Stimulated activated memory B cell treated with anti-CD40 and anti-IgM and Interleukin-4, amounts not matched to agents 10 μg/mL and 1 μg/mL and 100 μg/mL, for 72 hours (primary cell): ENCODE data around the gene NT5C2.
A peak's percentile ranks its signal among the peaks of the same experiment; 100 is the strongest.

Experiments used
- ATAC-seq: fragments of 150-1000 bp; cut with Tn5 transposase; 2 replicates; pipeline ENCODE4 v1.10.0; 2021
- H3K27ac Mint-ChIP-seq: one replicate; pipeline ENCODE4 v1.8.0; 2022; ENCODE audit warnings: mild to moderate bottlenecking, mixed read lengths
- H3K27me3 Mint-ChIP-seq: one replicate; pipeline ENCODE4 v1.8.0; 2022; ENCODE audit warnings: mixed read lengths
- H3K36me3 Mint-ChIP-seq: one replicate; pipeline ENCODE4 v1.8.0; 2022; ENCODE audit warnings: mixed read lengths
- H3K4me1 Mint-ChIP-seq: one replicate; pipeline ENCODE4 v1.8.0; 2022; ENCODE audit warnings: mixed read lengths
- H3K4me3 Mint-ChIP-seq: one replicate; pipeline ENCODE4 v1.8.0; 2022; ENCODE audit warnings: mild to moderate bottlenecking, moderate library complexity, mixed read lengths
- H3K9me3 Mint-ChIP-seq: one replicate; pipeline ENCODE4 v1.8.0; 2022; ENCODE audit warnings: mixed read lengths

NT5C2 gene

GRCh38 chr10:103105462-103105861 lies 87.6 kb downstream of the NT5C2 start:
- no peak for ATAC-seq
- Mint-ChIP-seq H3K36me3 (peaks cover 35% of the 10 kb centered on the region), H3K9me3 (no peaks in the 10 kb centered on the region), H3K27me3 (no peaks in the 10 kb centered on the region), H3K4me3 (no peak overlapping the region), H3K4me1 (peaks cover 6% of the 10 kb centered on the region), H3K27ac (no peak overlapping the region)

GRCh38 chr10:103104721-103105120 lies 88.4 kb downstream of the NT5C2 start:
- peaks cover 6% of the 10 kb centered on the region for H3K4me1 Mint-ChIP-seq
- H3K4me3 Mint-ChIP-seq: no peak overlapping the region
- ATAC-seq: no peak
- no peak overlapping the region for H3K27ac Mint-ChIP-seq
- peaks cover 31% of the 10 kb centered on the region for H3K36me3 Mint-ChIP-seq
- H3K9me3 Mint-ChIP-seq: no peaks in the 10 kb centered on the region
- no peaks in the 10 kb centered on the region for H3K27me3 Mint-ChIP-seq

- no peaks in the 10 kb centered on the region for H3K9me3 Mint-ChIP-seq
- no peaks in the 10 kb centered on the region for H3K27me3 Mint-ChIP-seq
- ATAC-seq: no peak
- no peak overlapping the region for H3K27ac Mint-ChIP-seq
- no peak overlapping the region for H3K4me3 Mint-ChIP-seq
- H3K4me1 Mint-ChIP-seq: peaks cover 2% of the 10 kb centered on the region
- H3K36me3 Mint-ChIP-seq: peaks cover 29% of the 10 kb centered on the region
Measured at GRCh38 chr10:103103989-103104388, 89.1 kb downstream of the NT5C2 start.

GRCh38 chr10:103102195-103102594 lies 90.9 kb downstream of the NT5C2 start:
- ATAC-seq: no peak
- Mint-ChIP-seq H3K4me3 (no peak overlapping the region), H3K27me3 (no peaks in the 10 kb centered on the region), H3K36me3 (peaks cover 27% of the 10 kb centered on the region), H3K4me1 (no peaks in the 10 kb centered on the region), H3K9me3 (no peaks in the 10 kb centered on the region), H3K27ac (peak overlapping the region; percentile 17)

- no peak for ATAC-seq
- H3K4me3 Mint-ChIP-seq: no peak overlapping the region
- H3K27me3 Mint-ChIP-seq: no peaks in the 10 kb centered on the region
- H3K36me3 Mint-ChIP-seq: peaks cover 28% of the 10 kb centered on the region
- H3K27ac Mint-ChIP-seq: no peak overlapping the region
- H3K4me1 Mint-ChIP-seq: no peaks in the 10 kb centered on the region
- no peaks in the 10 kb centered on the region for H3K9me3 Mint-ChIP-seq
Measured at GRCh38 chr10:103100620-103101019, 92.5 kb downstream of the NT5C2 start.

GRCh38 chr10:103098240-103098639 lies 94.8 kb downstream of the NT5C2 start:
- H3K4me1 Mint-ChIP-seq: no peaks in the 10 kb centered on the region
- no peak overlapping the region for H3K4me3 Mint-ChIP-seq
- no peaks in the 10 kb centered on the region for H3K27me3 Mint-ChIP-seq
- no peaks in the 10 kb centered on the region for H3K9me3 Mint-ChIP-seq
- no peak for ATAC-seq
- H3K27ac Mint-ChIP-seq: no peak overlapping the region
- peaks cover 36% of the 10 kb centered on the region for H3K36me3 Mint-ChIP-seq

- H3K27me3 Mint-ChIP-seq: no peaks in the 10 kb centered on the region
- H3K27ac Mint-ChIP-seq: no peak overlapping the region
- peaks cover 41% of the 10 kb centered on the region for H3K36me3 Mint-ChIP-seq
- no peak overlapping the region for H3K4me3 Mint-ChIP-seq
- no peak for ATAC-seq
- no peaks in the 10 kb centered on the region for H3K9me3 Mint-ChIP-seq
- H3K4me1 Mint-ChIP-seq: no peaks in the 10 kb centered on the region
Measured at GRCh38 chr10:103096130-103096529, 96.9 kb downstream of the NT5C2 start.

- H3K36me3 Mint-ChIP-seq: peaks cover 51% of the 10 kb centered on the region
- H3K27ac Mint-ChIP-seq: no peak overlapping the region
- H3K4me1 Mint-ChIP-seq: no peaks in the 10 kb centered on the region
- H3K27me3 Mint-ChIP-seq: no peaks in the 10 kb centered on the region
- no peaks in the 10 kb centered on the region for H3K9me3 Mint-ChIP-seq
- no peak for ATAC-seq
- no peak overlapping the region for H3K4me3 Mint-ChIP-seq
Measured at GRCh38 chr10:103095005-103095404, 98.1 kb downstream of the NT5C2 start.

- ATAC-seq: no peak
- Mint-ChIP-seq H3K4me3 (no peak overlapping the region), H3K4me1 (no peaks in the 10 kb centered on the region), H3K27me3 (no peaks in the 10 kb centered on the region), H3K9me3 (no peaks in the 10 kb centered on the region), H3K27ac (no peak overlapping the region), H3K36me3 (peaks cover 58% of the 10 kb centered on the region)
Measured at GRCh38 chr10:103090911-103091310, 102.2 kb downstream of the NT5C2 start.

GRCh38 chr10:103089493-103089892 lies 103.6 kb downstream of the NT5C2 start:
- Mint-ChIP-seq H3K4me3 (no peak overlapping the region), H3K36me3 (peaks cover 65% of the 10 kb centered on the region), H3K27me3 (no peaks in the 10 kb centered on the region), H3K9me3 (no peaks in the 10 kb centered on the region), H3K4me1 (no peaks in the 10 kb centered on the region), H3K27ac (peak overlapping the region; percentile 28)
- ATAC-seq: no peak

GRCh38 chr10:103086799-103087198 lies 106.3 kb downstream of the NT5C2 start:
- ATAC-seq: no peak
- no peaks in the 10 kb centered on the region for H3K4me1 Mint-ChIP-seq
- H3K9me3 Mint-ChIP-seq: no peaks in the 10 kb centered on the region
- peaks cover 45% of the 10 kb centered on the region for H3K36me3 Mint-ChIP-seq
- H3K27me3 Mint-ChIP-seq: no peaks in the 10 kb centered on the region
- H3K27ac Mint-ChIP-seq: no peak overlapping the region
- H3K4me3 Mint-ChIP-seq: no peak overlapping the region

GRCh38 chr10:103086261-103086660 lies 106.8 kb downstream of the NT5C2 start:
- Mint-ChIP-seq H3K9me3 (no peaks in the 10 kb centered on the region), H3K36me3 (peaks cover 40% of the 10 kb centered on the region), H3K27me3 (no peaks in the 10 kb centered on the region), H3K4me1 (no peaks in the 10 kb centered on the region), H3K27ac (no peak overlapping the region), H3K4me3 (no peak overlapping the region)
- no peak for ATAC-seq

- ATAC-seq: no peak
- H3K9me3 Mint-ChIP-seq: no peaks in the 10 kb centered on the region
- H3K27me3 Mint-ChIP-seq: no peaks in the 10 kb centered on the region
- peaks cover 18% of the 10 kb centered on the region for H3K36me3 Mint-ChIP-seq
- no peak overlapping the region for H3K4me3 Mint-ChIP-seq
- H3K4me1 Mint-ChIP-seq: no peaks in the 10 kb centered on the region
- no peak overlapping the region for H3K27ac Mint-ChIP-seq
Measured at GRCh38 chr10:103083977-103084320, 109.1 kb downstream of the NT5C2 start.

- peaks cover 22% of the 10 kb centered on the region for H3K36me3 Mint-ChIP-seq
- ATAC-seq: no peak
- H3K27ac Mint-ChIP-seq: no peak overlapping the region
- H3K27me3 Mint-ChIP-seq: no peaks in the 10 kb centered on the region
- H3K4me3 Mint-ChIP-seq: no peak overlapping the region
- no peaks in the 10 kb centered on the region for H3K9me3 Mint-ChIP-seq
- H3K4me1 Mint-ChIP-seq: no peaks in the 10 kb centered on the region
Measured at GRCh38 chr10:103083266-103083976, 109.7 kb downstream of the NT5C2 start.

GRCh38 chr10:103082683-103083082 lies 110.4 kb downstream of the NT5C2 start:
- no peak for ATAC-seq

GRCh38 chr10:103080891-103081581 lies 112.0 kb downstream of the NT5C2 start:
- Mint-ChIP-seq H3K4me3 (no peak overlapping the region), H3K27me3 (no peaks in the 10 kb centered on the region), H3K9me3 (no peaks in the 10 kb centered on the region), H3K27ac (peak overlapping the region; percentile 9), H3K4me1 (no peaks in the 10 kb centered on the region), H3K36me3 (peaks cover 38% of the 10 kb centered on the region)
- ATAC-seq: peak; percentile 60

More at GRCh38 chr10:103082683-103083082, 110.4 kb downstream of the NT5C2 start:
- Mint-ChIP-seq H3K27ac (no peak overlapping the region), H3K4me1 (no peaks in the 10 kb centered on the region), H3K4me3 (no peak overlapping the region), H3K36me3 (peaks cover 22% of the 10 kb centered on the region), H3K27me3 (no peaks in the 10 kb centered on the region), H3K9me3 (no peaks in the 10 kb centered on the region)
